ENCODE results near the gene TWIST2. TPM values are rescaled to one million over a fixed set of nuclear protein-coding genes. Genes with fewer than 3 reads are reported as not detected.

The TWIST2 gene
- total RNA-seq, 3 donors from 2014 or later, result not detected

- DNase-seq (no peak), ATAC-seq (peak in 1 of 2 donors; percentile 55)
- Mint-ChIP-seq H3K4me1 (ENCODE audit: low read depth) (no peaks in the 10 kb centered on the region), H3K27me3 (ENCODE audit: low read depth) (peaks cover 13% of the 10 kb centered on the region), H3K9me3 (peaks cover 7% of the 10 kb centered on the region), H3K36me3 (ENCODE audit: insufficient read depth) (no peaks in the 10 kb centered on the region), H3K4me3 (no peak overlapping the region)
These were observed 33.6 kb downstream of the TWIST2 start for GRCh38 chr2:238881353-238882081.

GRCh38 chr2:238882082-238882755 is 34.3 kb downstream of the TWIST2 start:
- Mint-ChIP-seq H3K4me3 (no peak overlapping the region), H3K36me3 (ENCODE audit: insufficient read depth) (no peaks in the 10 kb centered on the region), H3K9me3 (peaks cover 5% of the 10 kb centered on the region), H3K4me1 (ENCODE audit: low read depth) (no peaks in the 10 kb centered on the region), H3K27me3 (ENCODE audit: low read depth) (peaks cover 14% of the 10 kb centered on the region)
- DNase-seq (no peak), ATAC-seq (peak in 1 of 2 donors; percentile 37)

GRCh38 chr2:238883421-238883901 is 35.6 kb downstream of the TWIST2 start:
- Mint-ChIP-seq H3K4me3 (no peak overlapping the region), H3K27me3 (ENCODE audit: low read depth) (peaks cover 14% of the 10 kb centered on the region), H3K9me3 (no peaks in the 10 kb centered on the region), H3K36me3 (ENCODE audit: insufficient read depth) (no peaks in the 10 kb centered on the region), H3K4me1 (ENCODE audit: low read depth) (no peaks in the 10 kb centered on the region)
- no peak for ATAC-seq
- no peak for DNase-seq

- Mint-ChIP-seq H3K36me3 (ENCODE audit: insufficient read depth) (no peaks in the 10 kb centered on the region), H3K4me3 (no peak overlapping the region), H3K27me3 (ENCODE audit: low read depth) (peaks cover 14% of the 10 kb centered on the region), H3K4me1 (ENCODE audit: low read depth) (no peaks in the 10 kb centered on the region), H3K9me3 (no peaks in the 10 kb centered on the region)
- DNase-seq (no peak), ATAC-seq (no peak)
These were observed 36.4 kb downstream of the TWIST2 start for GRCh38 chr2:238884122-238884811.

- ATAC-seq (no peak), DNase-seq (no peak)
- H3K27me3 Mint-ChIP-seq (ENCODE audit: low read depth), result peaks cover 14% of the 10 kb centered on the region
- H3K4me3 Mint-ChIP-seq, result no peak overlapping the region
- H3K36me3 Mint-ChIP-seq (ENCODE audit: insufficient read depth), result no peaks in the 10 kb centered on the region
- no peaks in the 10 kb centered on the region for H3K9me3 Mint-ChIP-seq
- no peaks in the 10 kb centered on the region for H3K4me1 Mint-ChIP-seq (ENCODE audit: low read depth)
These were observed 37.0 kb downstream of the TWIST2 start for GRCh38 chr2:238884812-238885408.

GRCh38 chr2:238886453-238887094 is 38.7 kb downstream of the TWIST2 start:
- ATAC-seq (no peak), DNase-seq (no peak)
- H3K9me3 Mint-ChIP-seq, result no peaks in the 10 kb centered on the region
- H3K36me3 Mint-ChIP-seq (ENCODE audit: insufficient read depth), result no peaks in the 10 kb centered on the region
- H3K4me1 Mint-ChIP-seq (ENCODE audit: low read depth), result no peaks in the 10 kb centered on the region
- H3K27me3 Mint-ChIP-seq (ENCODE audit: low read depth), result peaks cover 14% of the 10 kb centered on the region
- no peak overlapping the region for H3K4me3 Mint-ChIP-seq

- no peaks in the 10 kb centered on the region for H3K36me3 Mint-ChIP-seq (ENCODE audit: insufficient read depth)
- no peak for DNase-seq
- peaks cover 14% of the 10 kb centered on the region for H3K27me3 Mint-ChIP-seq (ENCODE audit: low read depth)
- H3K4me1 Mint-ChIP-seq (ENCODE audit: low read depth), result no peaks in the 10 kb centered on the region
- no peak for ATAC-seq
- no peak overlapping the region for H3K4me3 Mint-ChIP-seq
- no peaks in the 10 kb centered on the region for H3K9me3 Mint-ChIP-seq
These were observed 39.7 kb downstream of the TWIST2 start for GRCh38 chr2:238887616-238888015.

- Mint-ChIP-seq H3K27me3 (ENCODE audit: low read depth) (peaks cover 11% of the 10 kb centered on the region), H3K36me3 (ENCODE audit: insufficient read depth) (no peaks in the 10 kb centered on the region), H3K4me3 (no peak overlapping the region), H3K9me3 (no peaks in the 10 kb centered on the region), H3K4me1 (ENCODE audit: low read depth) (no peaks in the 10 kb centered on the region)
- ATAC-seq (no peak), DNase-seq (no peak)
These were observed 40.9 kb downstream of the TWIST2 start for GRCh38 chr2:238888781-238889180.

GRCh38 chr2:238890131-238890530 is 42.2 kb downstream of the TWIST2 start:
- DNase-seq (no peak), ATAC-seq (no peak)
- peaks cover 8% of the 10 kb centered on the region for H3K27me3 Mint-ChIP-seq (ENCODE audit: low read depth)
- H3K4me1 Mint-ChIP-seq (ENCODE audit: low read depth), result no peaks in the 10 kb centered on the region
- H3K36me3 Mint-ChIP-seq (ENCODE audit: insufficient read depth), result no peaks in the 10 kb centered on the region
- H3K9me3 Mint-ChIP-seq, result no peaks in the 10 kb centered on the region
- H3K4me3 Mint-ChIP-seq, result no peak overlapping the region

GRCh38 chr2:238890618-238891456 is 43.0 kb downstream of the TWIST2 start:
- Mint-ChIP-seq H3K36me3 (ENCODE audit: insufficient read depth) (no peaks in the 10 kb centered on the region), H3K9me3 (no peaks in the 10 kb centered on the region), H3K27me3 (ENCODE audit: low read depth) (peaks cover 4% of the 10 kb centered on the region), H3K4me1 (ENCODE audit: low read depth) (no peaks in the 10 kb centered on the region), H3K4me3 (no peak overlapping the region)
- ATAC-seq (no peak), DNase-seq (no peak)

GRCh38 chr2:238891457-238892203 is 43.7 kb downstream of the TWIST2 start:
- DNase-seq, result no peak
- Mint-ChIP-seq H3K9me3 (no peaks in the 10 kb centered on the region), H3K4me1 (ENCODE audit: low read depth) (no peaks in the 10 kb centered on the region), H3K27me3 (ENCODE audit: low read depth) (peaks cover under 1% of the 10 kb centered on the region), H3K4me3 (no peak overlapping the region), H3K36me3 (ENCODE audit: insufficient read depth) (no peaks in the 10 kb centered on the region)
- ATAC-seq, result no peak

GRCh38 chr2:238892204-238892500 is 44.3 kb downstream of the TWIST2 start:
- H3K9me3 Mint-ChIP-seq, result no peaks in the 10 kb centered on the region
- DNase-seq (no peak), ATAC-seq (no peak)
- no peaks in the 10 kb centered on the region for H3K4me1 Mint-ChIP-seq (ENCODE audit: low read depth)
- H3K27me3 Mint-ChIP-seq (ENCODE audit: low read depth), result peaks cover 3% of the 10 kb centered on the region
- no peaks in the 10 kb centered on the region for H3K36me3 Mint-ChIP-seq (ENCODE audit: insufficient read depth)
- H3K4me3 Mint-ChIP-seq, result no peak overlapping the region

GRCh38 chr2:238892796-238893195 is 44.9 kb downstream of the TWIST2 start:
- peaks cover 8% of the 10 kb centered on the region for H3K27me3 Mint-ChIP-seq (ENCODE audit: low read depth)
- H3K9me3 Mint-ChIP-seq, result no peaks in the 10 kb centered on the region
- H3K36me3 Mint-ChIP-seq (ENCODE audit: insufficient read depth), result no peaks in the 10 kb centered on the region
- no peak overlapping the region for H3K4me3 Mint-ChIP-seq
- DNase-seq, result no peak
- no peaks in the 10 kb centered on the region for H3K4me1 Mint-ChIP-seq (ENCODE audit: low read depth)
- ATAC-seq, result no peak

Measured in activated T-cell treated with anti-CD3 and anti-CD28 coated beads, Interleukin-2, amount 50 U/mL, for 4 hours (primary cell).